Osteoblast (primary cell): ENCODE results near the gene ZMYM1. TPM values are rescaled to one million over a fixed set of nuclear protein-coding genes. Genes with fewer than 3 reads are reported as not detected.

Experiments used
- DNase-seq: peaks from one replicate; pipeline ENCODE4 v3.0.0; 2011; ENCODE audit warnings: low spot score, mixed read lengths; ENCODE audit not compliant: insufficient read length; ENCODE audit errors: missing footprints
- H2AFZ ChIP-seq: 2 replicates; pipeline ENCODE4 v1.6.0; 2011; ENCODE audit warnings: mild to moderate bottlenecking, low read length
- H3K27ac ChIP-seq: 2 replicates; pipeline ENCODE4 v1.5.1; 2011; ENCODE audit warnings: mild to moderate bottlenecking, low read depth, low read length, moderate library complexity
- H3K27me3 ChIP-seq: 2 replicates; pipeline ENCODE4 v1.6.0; 2012; ENCODE audit warnings: mild to moderate bottlenecking, control low read depth, inconsistent platforms, low read length, moderate library complexity; ENCODE audit not compliant: insufficient read depth
- H3K36me3 ChIP-seq: 2 replicates; pipeline ENCODE4 v1.5.1; 2011; ENCODE audit warnings: mild to moderate bottlenecking, low read length, control low read depth, moderate library complexity; ENCODE audit not compliant: insufficient read depth
- H3K4me1 ChIP-seq: 2 replicates; pipeline ENCODE4 v1.5.1; 2011; ENCODE audit warnings: mild to moderate bottlenecking, low read length, control low read depth, moderate library complexity; ENCODE audit not compliant: insufficient read depth
- H3K4me2 ChIP-seq: 2 replicates; pipeline ENCODE4 v1.6.0; 2011; ENCODE audit warnings: mild to moderate bottlenecking, low read length; ENCODE audit not compliant: insufficient read depth
- H3K4me3 ChIP-seq: fragments of 200-600 bp; sonication (generic); 3 replicates; pipeline ENCODE4 v1.5.1; 2012; ENCODE audit warnings: mild to moderate bottlenecking, low read length, inconsistent platforms; ENCODE audit not compliant: insufficient read depth
- H3K79me2 ChIP-seq: 2 replicates; pipeline ENCODE4 v1.6.0; 2012; ENCODE audit warnings: mild to moderate bottlenecking, low read length, control low read depth, inconsistent platforms; ENCODE audit not compliant: insufficient read depth
- H3K9me3 ChIP-seq: 2 replicates; pipeline ENCODE4 v1.5.1; 2011; ENCODE audit warnings: low read depth, low read length, control low read depth
- H4K20me1 ChIP-seq: 2 replicates; pipeline ENCODE4 v1.6.0; 2012; ENCODE audit warnings: mild to moderate bottlenecking, low read length, control low read depth; ENCODE audit not compliant: insufficient read depth
- CTCF ChIP-seq: IDR thresholded peaks from 2 replicates; pipeline ENCODE4 v1.5.1; 2011; ENCODE audit warnings: mild to moderate bottlenecking, low read depth, low read length, moderate library complexity; ENCODE audit errors: extremely low read depth
- total RNA-seq: library from RNA; depleted of rRNA; stranded (reverse); fragments of >200 nt; gene quantifications from 2 replicates; pipeline ENCODE4 v1.2.3, GENCODE V29; 2012

ZMYM1 gene
- total RNA-seq, 1 donor, result 13.4 TPM

- no peaks in the 10 kb centered on the region for H3K4me1 ChIP-seq
- no peak for DNase-seq
Measured at GRCh38 chr1:35151220-35151619, 72.0 kb downstream of the ZMYM1 start.

DNA sequence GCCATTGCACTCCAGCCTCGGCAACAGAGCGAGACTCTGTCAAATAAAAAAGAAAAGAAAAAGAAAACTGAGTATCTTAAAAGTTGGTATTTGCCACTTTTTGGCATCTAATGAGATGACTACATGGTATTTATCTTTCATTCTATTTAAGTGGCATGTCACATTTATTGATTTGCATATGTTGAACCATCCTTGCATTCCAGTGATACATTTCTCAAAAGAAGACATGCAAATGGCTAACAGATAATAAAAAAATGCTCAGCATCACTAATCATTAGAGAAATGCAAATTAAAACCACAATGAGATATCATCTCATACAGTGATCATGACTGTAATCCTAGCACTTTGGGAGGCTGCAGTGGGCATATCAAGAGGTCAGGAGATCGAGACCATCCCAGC lies 85.7 kb downstream of the ZMYM1 start:
- H3K4me3 ChIP-seq, result no peak overlapping the region
- H3K4me2 ChIP-seq, result no peak overlapping the region
- no peaks in the 10 kb centered on the region for H3K36me3 ChIP-seq
- H3K79me2 ChIP-seq, result no peaks in the 10 kb centered on the region
- no peaks in the 10 kb centered on the region for H3K4me1 ChIP-seq
- no peak for TF ChIP-seq CTCF
- H3K9me3 ChIP-seq, result no peaks in the 10 kb centered on the region
- H4K20me1 ChIP-seq, result no peaks in the 10 kb centered on the region
- no peak overlapping the region for H3K27ac ChIP-seq
- H3K27me3 ChIP-seq, result no peaks in the 10 kb centered on the region
- DNase-seq, result no peak
- no peak overlapping the region for H2AFZ ChIP-seq

More at GRCh38 chr1:35151220-35151619, 72.0 kb downstream of the ZMYM1 start:
- no peaks in the 10 kb centered on the region for H3K9me3 ChIP-seq
- H3K27ac ChIP-seq, result no peak overlapping the region
- H3K27me3 ChIP-seq, result no peaks in the 10 kb centered on the region
- no peak overlapping the region for H3K4me2 ChIP-seq
- no peaks in the 10 kb centered on the region for H4K20me1 ChIP-seq
- no peaks in the 10 kb centered on the region for H3K79me2 ChIP-seq
- H3K36me3 ChIP-seq, result no peaks in the 10 kb centered on the region
- H3K4me3 ChIP-seq, result no peak overlapping the region
- H2AFZ ChIP-seq, result no peak overlapping the region
- TF ChIP-seq CTCF, result no peak

Other genes starting within 250 kb of the ZMYM1 start
- gene SMIM12, start 219.6 kb upstream of the ZMYM1 start, total RNA-seq, result 24.2 and 25.3 TPM in 2 replicates
- gene DLGAP3, start 149.7 kb upstream of the ZMYM1 start, total RNA-seq, result under 0.01 TPM in 1 of 2 replicates, not detected in the other
- gene TMEM35B, start 94.0 kb upstream of the ZMYM1 start, total RNA-seq, result 22.1 and 23.0 TPM in 2 replicates
- gene ZMYM6, start 47.4 kb upstream of the ZMYM1 start, total RNA-seq, result 27.9 and 29.8 TPM in 2 replicates
- 163 and 187 TPM in 2 replicates for gene SFPQ, start 113.8 kb downstream of the ZMYM1 start, total RNA-seq
- gene ZMYM4, start 189.3 kb downstream of the ZMYM1 start, total RNA-seq, result 49.9 and 50.4 TPM in 2 replicates